ENCODE results near the gene HABP2.

DNA sequence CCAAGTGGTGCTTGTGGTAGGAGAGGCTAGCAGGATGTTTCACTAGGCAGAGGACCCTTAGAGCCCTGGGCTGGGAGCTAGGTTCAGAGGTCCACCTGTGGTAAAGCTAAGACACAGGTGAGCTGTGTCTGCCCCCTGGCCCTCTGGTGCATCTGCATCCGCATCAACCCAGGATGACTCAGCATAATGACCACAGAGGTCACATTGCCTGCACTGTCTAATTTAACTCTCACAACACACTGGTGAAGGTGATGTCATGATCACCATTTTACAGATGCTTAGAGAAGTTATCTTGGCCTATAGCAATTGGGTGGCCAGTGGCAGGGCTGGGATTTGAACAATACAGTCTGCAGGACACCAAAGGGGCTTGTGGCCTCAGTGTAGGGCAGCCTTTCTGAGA, 33.1 kb downstream of the HABP2 start:
- TF ChIP-seq, protein P1, sequence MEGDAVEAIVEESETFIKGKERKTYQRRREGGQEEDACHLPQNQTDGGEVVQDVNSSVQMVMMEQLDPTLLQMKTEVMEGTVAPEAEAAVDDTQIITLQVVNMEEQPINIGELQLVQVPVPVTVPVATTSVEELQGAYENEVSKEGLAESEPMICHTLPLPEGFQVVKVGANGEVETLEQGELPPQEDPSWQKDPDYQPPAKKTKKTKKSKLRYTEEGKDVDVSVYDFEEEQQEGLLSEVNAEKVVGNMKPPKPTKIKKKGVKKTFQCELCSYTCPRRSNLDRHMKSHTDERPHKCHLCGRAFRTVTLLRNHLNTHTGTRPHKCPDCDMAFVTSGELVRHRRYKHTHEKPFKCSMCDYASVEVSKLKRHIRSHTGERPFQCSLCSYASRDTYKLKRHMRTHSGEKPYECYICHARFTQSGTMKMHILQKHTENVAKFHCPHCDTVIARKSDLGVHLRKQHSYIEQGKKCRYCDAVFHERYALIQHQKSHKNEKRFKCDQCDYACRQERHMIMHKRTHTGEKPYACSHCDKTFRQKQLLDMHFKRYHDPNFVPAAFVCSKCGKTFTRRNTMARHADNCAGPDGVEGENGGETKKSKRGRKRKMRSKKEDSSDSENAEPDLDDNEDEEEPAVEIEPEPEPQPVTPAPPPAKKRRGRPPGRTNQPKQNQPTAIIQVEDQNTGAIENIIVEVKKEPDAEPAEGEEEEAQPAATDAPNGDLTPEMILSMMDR (IDR thresholded peaks at IDR 0.05): no peak
- TF ChIP-seq POLR2AphosphoS5 (IDR thresholded peaks at IDR 0.05) (no peak), POLR2A (IDR thresholded peaks at IDR 0.05) (no peak), EP300 (IDR thresholded peaks at IDR 0.05) (no peak)

Measured in gastroesophageal sphincter (tissue), 3 donors.